Spleen (tissue), 7 donors: ENCODE data around the gene HPSE2.

ENCODE experiments used
- CTCF ChIP-seq, 11 experiments: fragments of 200-600 bp in 7 of 11; fragments of 450-650 bp in 4 of 11; sonication (generic) in 4 of 11; IDR thresholded peaks in 8 of 11; conservative IDR thresholded peaks in 3 of 11; 1 replicate in 7 of 11; 2 replicates in 4 of 11; pipeline versions ENCODE4 v1.4.0 to v1.8.0; 2016 to 2021; ENCODE audit warnings: antibody characterized with exemption in 11 of 11, inconsistent platforms in 4 of 11, mild to moderate bottlenecking in 1 of 11
- POLR2A ChIP-seq, 3 donors: fragments of 450-650 bp; IDR thresholded peaks; one replicate each; pipeline ENCODE4 v1.5.1; 2017; ENCODE audit warnings: antibody characterized with exemption in 3 of 3, mild to moderate bottlenecking in 1 of 3
- donor health status: DM: no; HTN: no; CAD: no; lungs with moderate emphysema.
- donor health status: DM: no; HTN: no; CAD: no.
- donor health status: DM: no; HTN: no; CAD: no.

- TF ChIP-seq POLR2A (IDR thresholded peaks at IDR 0.05) (no peak), CTCF (IDR thresholded peaks at IDR 0.05 in 8 of 11, conservative IDR thresholded peaks at IDR 0.05 in 3 of 11) (no peak)
Measured at GRCh38 chr10:98599032-98599610, 636.5 kb downstream of the HPSE2 start.
